Measurements from ENCODE around the gene PPP1R1B.
A peak's percentile ranks its signal among the peaks of the same experiment; 100 is the strongest.

The PPP1R1B gene

GRCh38 chr17:39614545-39615157, 12.1 kb upstream of the PPP1R1B start:
- DNase-seq (ENCODE audit: low spot score) (no peak), FAIRE-seq (no peak)

- DNase-seq (ENCODE audit: low spot score) (no peak), FAIRE-seq (no peak)
Observed at GRCh38 chr17:39615434-39615833, 11.3 kb upstream of the PPP1R1B start.

- no peak for DNase-seq (ENCODE audit: low spot score)
- no peak for FAIRE-seq
Observed at GRCh38 chr17:39617100-39617445, 9.7 kb upstream of the PPP1R1B start.

- peak; percentile 51 for DNase-seq (ENCODE audit: low spot score)
- no peak for FAIRE-seq
Observed at GRCh38 chr17:39617446-39618245, 9.1 kb upstream of the PPP1R1B start.

- no peak for FAIRE-seq
- DNase-seq (ENCODE audit: low spot score), result no peak
Observed at GRCh38 chr17:39618246-39618913, 8.4 kb upstream of the PPP1R1B start.

GRCh38 chr17:39618956-39619785, 7.6 kb upstream of the PPP1R1B start:
- no peak for DNase-seq (ENCODE audit: low spot score)
- FAIRE-seq, result no peak

- DNase-seq (ENCODE audit: low spot score) (no peak), FAIRE-seq (no peak)
Observed at GRCh38 chr17:39619786-39620101, 7.0 kb upstream of the PPP1R1B start.

GRCh38 chr17:39621523-39622379, 5.0 kb upstream of the PPP1R1B start:
- DNase-seq (ENCODE audit: low spot score), result peak; percentile 70
- peak; percentile 14 for FAIRE-seq

GRCh38 chr17:39622380-39623006, 4.3 kb upstream of the PPP1R1B start:
- peak; percentile 13 for DNase-seq (ENCODE audit: low spot score)

GRCh38 chr17:39623356-39623950, 3.3 kb upstream of the PPP1R1B start:
- FAIRE-seq (no peak), DNase-seq (ENCODE audit: low spot score) (peak; percentile 50)

More at GRCh38 chr17:39622380-39623006, 4.3 kb upstream of the PPP1R1B start:
- FAIRE-seq, result no peak

- DNase-seq (ENCODE audit: low spot score) (no peak), FAIRE-seq (no peak)
Observed at GRCh38 chr17:39624313-39624712, 2.4 kb upstream of the PPP1R1B start.

GRCh38 chr17:39625198-39625785, 1.5 kb upstream of the PPP1R1B start:
- FAIRE-seq, result no peak
- no peak for DNase-seq (ENCODE audit: low spot score)

- DNase-seq (ENCODE audit: low spot score), result no peak
Observed at GRCh38 chr17:39627047-39627711, 427 bp downstream of the PPP1R1B start.

GRCh38 chr17:39627712-39628516, 1.2 kb downstream of the PPP1R1B start:
- no peak for FAIRE-seq
- DNase-seq (ENCODE audit: low spot score), result no peak

More at GRCh38 chr17:39627047-39627711, 427 bp downstream of the PPP1R1B start:
- FAIRE-seq, result no peak

- no peak for DNase-seq (ENCODE audit: low spot score)
- no peak for FAIRE-seq
Observed at GRCh38 chr17:39628655-39629493, 2.1 kb downstream of the PPP1R1B start.

- no peak for FAIRE-seq
Observed at GRCh38 chr17:39629494-39629880, 2.7 kb downstream of the PPP1R1B start.

GRCh38 chr17:39629898-39630297, 3.1 kb downstream of the PPP1R1B start:
- DNase-seq (ENCODE audit: low spot score), result no peak
- no peak for FAIRE-seq

More at GRCh38 chr17:39629494-39629880, 2.7 kb downstream of the PPP1R1B start:
- DNase-seq (ENCODE audit: low spot score), result no peak
